Panc1 (cell line): ENCODE measurements around the gene PARVG. TPM values are rescaled to one million over a fixed set of nuclear protein-coding genes. Genes with fewer than 3 reads are reported as not detected.

Experiments
- ATAC-seq: fragments of 200-7000 bp; cut with Tn5 transposase; 2 replicates; pipeline ENCODE4 v1.9.1; 2020; ENCODE audit warnings: mild to moderate bottlenecking, moderate library complexity
- BruUV-seq: library from RNA; stranded (reverse); fragments of 400-500 nt; replicated peaks from 2 replicates; lab custom pipeline; 2021; lab: Mats Ljungman, UMichigan
- CTCF ChIA-PET: fragments of 300-600 bp; sonication (Branson Sonifier 250); formaldehyde crosslinking; loops from one replicate; lab custom pipeline; 2022; ENCODE audit warnings: antibody characterized with exemption; lab: Charles Lee
- POLR2A ChIA-PET: fragments of 300-600 bp; sonication (Branson Sonifier 250); formaldehyde crosslinking; loops from one replicate; lab custom pipeline; 2022; ENCODE audit warnings: antibody characterized with exemption; lab: Charles Lee
- DNase-seq: peaks from one replicate; pipeline ENCODE4 v3.0.0-alpha.2; 2010; ENCODE audit warnings: low read depth, low spot score
- H3K27ac ChIP-seq: 2 replicates; pipeline ENCODE4 v1.5.1; 2011; ENCODE audit warnings: mild to moderate bottlenecking, low read length, inconsistent platforms
- H3K27me3 ChIP-seq: fragments of 200-500 bp; sonication (Bioruptor generic); 2 replicates; pipeline ENCODE4 v1.6.0; 2014; ENCODE audit warnings: low read length, inconsistent platforms; ENCODE audit not compliant: control insufficient read depth, insufficient read depth
- H3K36me3 ChIP-seq: fragments of 200-500 bp; sonication (Bioruptor generic); 2 replicates; pipeline ENCODE4 v1.5.1; 2014; ENCODE audit warnings: inconsistent platforms, mild to moderate bottlenecking, low read length, moderate library complexity; ENCODE audit not compliant: control insufficient read depth, insufficient read depth
- H3K4me1 ChIP-seq: 2 replicates; pipeline ENCODE4 v1.5.1; 2011; ENCODE audit warnings: inconsistent platforms, mild to moderate bottlenecking, low read length, moderate library complexity; ENCODE audit not compliant: control insufficient read depth, insufficient read depth
- H3K4me3 ChIP-seq, 2 experiments: 2 replicates each; pipeline ENCODE4 v1.5.1; 2011 to 2012; ENCODE audit warnings: low read depth in 2 of 2, low read length in 2 of 2, mild to moderate bottlenecking in 2 of 2, inconsistent platforms in 1 of 2, moderate library complexity in 1 of 2
- H3K9me3 ChIP-seq: fragments of 200-500 bp; sonication (Bioruptor generic); 2 replicates; pipeline ENCODE4 v1.5.1; 2014; ENCODE audit warnings: low read depth, mild to moderate bottlenecking, inconsistent platforms, low read length, moderate library complexity; ENCODE audit not compliant: control insufficient read depth, insufficient read depth
- CTCF ChIP-seq: fragments of 450-650 bp; IDR thresholded peaks from 2 replicates; pipeline ENCODE4 v1.5.1; 2017; ENCODE audit warnings: mild to moderate bottlenecking
- POLR2AphosphoS5 ChIP-seq: IDR thresholded peaks from 2 replicates; pipeline ENCODE4 v1.6.1; 2012; ENCODE audit warnings: mild to moderate bottlenecking, low read depth, low read length, moderate library complexity
- REST ChIP-seq, 2 experiments: IDR thresholded peaks; 2 replicates each; pipeline ENCODE4 v1.6.1; 2011 to 2012; ENCODE audit warnings: low read depth in 2 of 2, control low read depth in 1 of 2, low read length in 1 of 2, mild to moderate bottlenecking in 1 of 2, moderate library complexity in 1 of 2; ENCODE audit not compliant: insufficient read depth in 1 of 2
- SIN3A ChIP-seq: IDR thresholded peaks from 2 replicates; pipeline ENCODE4 v1.6.1; 2012; ENCODE audit warnings: low read depth, mild to moderate bottlenecking, low read length, moderate library complexity, borderline replicate concordance; ENCODE audit not compliant: insufficient read depth
- TCF7L2 ChIP-seq: IDR thresholded peaks from 2 replicates; pipeline ENCODE4 v1.6.1; 2011; ENCODE audit warnings: mild to moderate bottlenecking, low read depth, low read length, inconsistent platforms
- in situ Hi-C: cut with HindIII; loops from 2 replicates; pipeline ENCODE4 v1.10.0; 2016; ENCODE audit warnings: low sequenced_read_pairs, low pct_unique_long_range_greater_than_20kb
- intact Hi-C: fragments of 100-400 bp; cut with micrococcal nuclease; formaldehyde crosslinking; loops from one replicate; pipeline ENCODE4 v1.10.0; 2022; ENCODE audit not compliant: unreplicated experiment
- total RNA-seq: library from RNA; stranded (reverse); gene quantifications from one replicate; pipeline ENCODE4 v1.2.1, GENCODE V29; 2021; ENCODE audit not compliant: unreplicated experiment

PARVG gene
- total RNA-seq, 1 experiment from 2014 or later, result 0.21 TPM

- DNase-seq (no peak), ATAC-seq (no peak)
- Histone ChIP-seq H3K9me3 (no peaks in the 10 kb centered on the region), H3K4me1 (no peaks in the 10 kb centered on the region), H3K36me3 (no peaks in the 10 kb centered on the region), H3K27ac (no peak overlapping the region), H3K27me3 (no peaks in the 10 kb centered on the region), H3K4me3 (no peak overlapping the region)
- CTCF ChIA-PET, result interaction anchor here (0.5 kb wide), 1 partner anchor 129 kb away, joined by 7 read pairs; no protein-coding TSS in a partner anchor
- no TSS peak for BruUV-seq
- TF ChIP-seq CTCF (no peak), TCF7L2 (no peak), SIN3A (no peak), POLR2AphosphoS5 (no peak), REST (IDR thresholded peaks at IDR 0.05; ENCODE audit: insufficient read depth in 1 of 2, low read depth in 2 of 2, low read length in 1 of 2) (no peak)
- in situ Hi-C loops, result no loop called here
- POLR2A ChIA-PET, result no interaction called here
- intact Hi-C loops, result no loop called here
Observed at GRCh38 chr22:44164031-44164430, 16.7 kb upstream of the PARVG start.

GRCh38 chr22:44165286-44165874, 15.3 kb upstream of the PARVG start:
- in situ Hi-C loops (no loop called here), intact Hi-C loops (no loop called here)
- no peak for DNase-seq
- ATAC-seq, result no peak
- Histone ChIP-seq H3K27ac (no peak overlapping the region), H3K9me3 (no peaks in the 10 kb centered on the region), H3K36me3 (no peaks in the 10 kb centered on the region), H3K4me3 (no peak overlapping the region), H3K27me3 (no peaks in the 10 kb centered on the region), H3K4me1 (no peaks in the 10 kb centered on the region)
- ChIA-PET POLR2A (no interaction called here), CTCF (interaction anchor here (0.8 kb wide), 1 partner anchor 458 kb away, joined by 3 read pairs; no protein-coding TSS in a partner anchor)
- BruUV-seq, result no TSS peak
- TF ChIP-seq SIN3A (no peak), CTCF (no peak), TCF7L2 (no peak), POLR2AphosphoS5 (no peak), REST (IDR thresholded peaks at IDR 0.05; ENCODE audit: insufficient read depth in 1 of 2, low read depth in 2 of 2, low read length in 1 of 2) (no peak)
